Lower lobe of right lung (tissue), 2 donors: ENCODE measurements around the gene MSMO1. TPM values are rescaled to one million over a fixed set of nuclear protein-coding genes. Genes with fewer than 3 reads are reported as not detected.

Source experiments
- ATAC-seq, 2 donors: fragments of 200-7000 bp; cut with Tn5 transposase; one replicate each; pipeline ENCODE4 v1.9.1; 2020 to 2022; ENCODE audit warnings: mild to moderate bottlenecking in 2 of 2, moderate library complexity in 2 of 2
- DNase-seq: peaks from one replicate; pipeline ENCODE4 v3.0.0-alpha.2; 2020
- H3K27ac ChIP-seq: fragments of 200-600 bp; one replicate; pipeline ENCODE4 v1.8.0; 2022
- H3K27me3 ChIP-seq: fragments of 200-600 bp; one replicate; pipeline ENCODE4 v1.8.0; 2022; ENCODE audit warnings: low read depth
- H3K36me3 ChIP-seq: fragments of 200-600 bp; one replicate; pipeline ENCODE4 v1.8.0; 2022; ENCODE audit warnings: mild to moderate bottlenecking
- H3K4me1 ChIP-seq: fragments of 200-600 bp; one replicate; pipeline ENCODE4 v1.8.0; 2022
- H3K4me3 ChIP-seq: fragments of 200-600 bp; one replicate; pipeline ENCODE4 v1.8.0; 2022; ENCODE audit warnings: mild to moderate bottlenecking
- H3K9me3 ChIP-seq: fragments of 200-600 bp; one replicate; pipeline ENCODE4 v1.8.0; 2022
- intact Hi-C: fragments of 100-400 bp; cut with DNase I; formaldehyde crosslinking; loops from one replicate; pipeline ENCODE4 v1.11.0; 2022
- total RNA-seq: library from RNA; stranded (reverse); fragmentation: NEBNext Ultra II Directional; extraction: Animal tissue kit (Norgen Biotek cat#: 25700); gene quantifications from one replicate; pipeline ENCODE4 v1.2.1, GENCODE V29; 2021
- TF ChIP-seq, protein P1 (sequence below): fragments of 200-600 bp; IDR thresholded peaks from one replicate; pipeline ENCODE4 v1.8.0; 2022; ENCODE audit warnings: antibody characterized with exemption, mild to moderate bottlenecking
- donor health status: DM: no; HTN: yes; CAD: no; lungs with severe emphysema.

The MSMO1 gene
- total RNA-seq, 1 donor from 2014 or later, result 138 TPM

DNA sequence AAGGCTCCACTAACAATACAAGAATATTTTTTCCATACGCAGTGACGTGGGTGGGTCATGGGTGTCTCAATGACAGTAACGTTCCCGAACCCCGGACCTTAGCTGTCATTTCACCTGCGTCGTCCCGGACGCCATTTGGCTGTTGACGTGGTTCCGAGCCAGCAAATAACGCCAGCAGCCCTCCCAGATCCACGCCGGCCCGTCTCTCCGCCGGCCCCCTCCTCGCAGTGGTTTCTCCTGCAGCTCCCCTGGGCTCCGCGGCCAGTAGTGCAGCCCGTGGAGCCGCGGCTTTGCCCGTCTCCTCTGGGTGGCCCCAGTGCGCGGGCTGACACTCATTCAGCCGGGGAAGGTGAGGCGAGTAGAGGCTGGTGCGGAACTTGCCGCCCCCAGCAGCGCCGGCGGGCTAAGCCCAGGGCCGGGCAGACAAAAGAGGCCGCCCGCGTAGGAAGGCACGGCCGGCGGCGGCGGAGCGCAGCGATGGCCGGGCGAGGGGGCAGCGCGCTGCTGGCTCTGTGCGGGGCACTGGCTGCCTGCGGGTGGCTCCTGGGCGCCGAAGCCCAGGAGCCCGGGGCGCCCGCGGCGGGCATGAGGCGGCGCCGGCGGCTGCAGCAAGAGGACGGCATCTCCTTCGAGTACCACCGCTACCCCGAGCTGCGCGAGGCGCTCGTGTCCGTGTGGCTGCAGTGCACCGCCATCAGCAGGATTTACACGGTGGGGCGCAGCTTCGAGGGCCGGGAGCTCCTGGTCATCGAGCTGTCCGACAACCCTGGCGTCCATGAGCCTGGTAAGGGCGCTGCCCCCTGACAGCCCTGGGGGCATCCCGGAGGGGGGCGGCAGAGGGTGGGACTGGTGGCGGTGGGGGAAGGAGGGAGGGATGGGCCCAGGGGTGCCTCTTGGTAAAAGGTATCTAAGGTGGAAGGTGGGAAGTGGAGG is 51.5 kb downstream of the MSMO1 start, which contains the start of gene CPE:
TSS of gene CPE (plus strand) at position 264 of the 933 bp plus-strand sequence. CDS start at position 478, 214 bp downstream.
- Histone ChIP-seq H3K27me3 (peaks cover 7% of the 10 kb centered on the region), H3K27ac (peak within 1 kb of the TSS; percentile 27), H3K4me3 (peak within 1 kb of the TSS; percentile 55), H3K4me1 (no peaks in the 10 kb centered on the region), H3K9me3 (no peaks in the 10 kb centered on the region), H3K36me3 (no peaks in the 10 kb centered on the region)
- TF ChIP-seq, protein P1, sequence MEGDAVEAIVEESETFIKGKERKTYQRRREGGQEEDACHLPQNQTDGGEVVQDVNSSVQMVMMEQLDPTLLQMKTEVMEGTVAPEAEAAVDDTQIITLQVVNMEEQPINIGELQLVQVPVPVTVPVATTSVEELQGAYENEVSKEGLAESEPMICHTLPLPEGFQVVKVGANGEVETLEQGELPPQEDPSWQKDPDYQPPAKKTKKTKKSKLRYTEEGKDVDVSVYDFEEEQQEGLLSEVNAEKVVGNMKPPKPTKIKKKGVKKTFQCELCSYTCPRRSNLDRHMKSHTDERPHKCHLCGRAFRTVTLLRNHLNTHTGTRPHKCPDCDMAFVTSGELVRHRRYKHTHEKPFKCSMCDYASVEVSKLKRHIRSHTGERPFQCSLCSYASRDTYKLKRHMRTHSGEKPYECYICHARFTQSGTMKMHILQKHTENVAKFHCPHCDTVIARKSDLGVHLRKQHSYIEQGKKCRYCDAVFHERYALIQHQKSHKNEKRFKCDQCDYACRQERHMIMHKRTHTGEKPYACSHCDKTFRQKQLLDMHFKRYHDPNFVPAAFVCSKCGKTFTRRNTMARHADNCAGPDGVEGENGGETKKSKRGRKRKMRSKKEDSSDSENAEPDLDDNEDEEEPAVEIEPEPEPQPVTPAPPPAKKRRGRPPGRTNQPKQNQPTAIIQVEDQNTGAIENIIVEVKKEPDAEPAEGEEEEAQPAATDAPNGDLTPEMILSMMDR, result peak; percentile 46
- intact Hi-C loops, result no loop called here
- ATAC-seq (peak; percentile 98 to 99), DNase-seq (peak; percentile 82)

DNA sequence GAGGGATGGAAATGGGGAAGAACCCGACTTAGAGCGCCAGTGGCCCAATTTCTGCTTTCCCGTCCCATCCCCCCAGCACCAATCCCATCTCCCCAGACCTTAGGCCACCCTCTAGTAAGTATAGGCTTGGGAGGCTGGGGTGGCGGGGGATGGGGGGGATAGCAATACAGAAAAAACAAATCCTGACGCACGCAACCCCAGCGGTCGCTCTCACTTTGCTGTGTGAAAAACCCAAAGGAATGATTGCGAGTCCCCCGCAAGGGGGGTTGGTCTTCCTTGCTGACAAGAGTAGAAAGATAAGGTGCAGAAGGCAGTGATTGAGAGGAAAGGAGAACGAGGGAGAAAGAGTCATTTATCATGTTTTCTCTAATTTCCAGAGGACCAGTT is 52.2 kb downstream of the MSMO1 start:
- Histone ChIP-seq H3K4me1 (no peaks in the 10 kb centered on the region), H3K27ac (no peak overlapping the region), H3K36me3 (no peaks in the 10 kb centered on the region), H3K27me3 (peaks cover 7% of the 10 kb centered on the region), H3K4me3 (peak overlapping the region; percentile 55), H3K9me3 (no peaks in the 10 kb centered on the region)
- TF ChIP-seq, protein P1, result no peak
- intact Hi-C loops, result no loop called here
- ATAC-seq (peak in 1 of 2 donors; percentile 9), DNase-seq (no peak)

DNA sequence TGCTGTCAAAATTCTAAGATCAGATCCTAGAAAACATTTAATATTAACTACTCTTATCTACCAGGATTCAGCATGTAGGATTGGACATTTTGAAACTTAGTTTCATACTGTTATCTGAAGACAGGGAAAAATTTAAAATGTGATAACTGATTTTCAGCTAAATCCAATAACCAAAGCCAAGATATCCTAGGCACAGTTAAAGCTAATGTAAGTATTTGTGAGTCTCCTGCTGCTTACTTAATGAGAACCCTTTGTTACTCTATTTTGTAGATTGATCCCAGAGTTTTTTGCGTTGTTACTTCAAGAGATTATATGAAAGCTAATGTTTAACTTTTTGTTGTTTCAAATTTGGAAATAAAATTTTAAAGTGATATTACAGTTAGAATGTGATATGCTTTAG is 53.3 kb downstream of the MSMO1 start:
- TF ChIP-seq, protein P1, result no peak
- Histone ChIP-seq H3K27me3 (peaks cover 7% of the 10 kb centered on the region), H3K36me3 (no peaks in the 10 kb centered on the region), H3K27ac (no peak overlapping the region), H3K4me3 (no peak overlapping the region), H3K9me3 (no peaks in the 10 kb centered on the region), H3K4me1 (no peaks in the 10 kb centered on the region)
- intact Hi-C loops, result no loop called here
- ATAC-seq (no peak), DNase-seq (no peak)

DNA sequence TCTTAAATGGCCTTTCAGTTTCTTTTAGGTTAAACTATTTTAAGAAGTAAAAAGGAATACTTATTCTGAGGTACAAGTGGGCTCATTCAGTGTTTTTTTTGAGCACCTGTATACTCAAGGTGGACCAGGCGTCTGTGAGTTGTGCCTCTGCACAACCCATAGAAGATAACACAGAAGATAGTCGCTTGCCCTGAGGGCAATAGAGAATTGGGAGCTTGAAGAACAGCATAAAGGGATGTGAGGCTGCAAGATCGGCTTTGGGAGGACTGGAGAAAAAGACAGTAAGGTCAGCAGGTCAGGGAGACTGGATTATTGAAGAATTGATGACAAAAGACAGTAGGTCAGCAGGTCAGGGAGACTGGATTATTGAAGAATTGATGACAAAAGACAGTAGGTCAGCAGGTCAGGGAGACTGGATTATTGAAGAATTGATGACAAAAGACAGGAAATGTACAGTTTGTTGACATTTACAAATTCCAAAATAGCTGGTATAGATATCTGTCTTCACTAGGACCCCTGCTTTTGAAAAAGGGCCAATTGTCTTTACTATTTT is 54.4 kb downstream of the MSMO1 start:
- DNase-seq (no peak), ATAC-seq (no peak)
- Histone ChIP-seq H3K27ac (no peak overlapping the region), H3K9me3 (no peaks in the 10 kb centered on the region), H3K4me1 (no peaks in the 10 kb centered on the region), H3K27me3 (peaks cover 7% of the 10 kb centered on the region), H3K36me3 (no peaks in the 10 kb centered on the region), H3K4me3 (no peak overlapping the region)
- TF ChIP-seq, protein P1, result no peak
- intact Hi-C loops, result no loop called here

DNA sequence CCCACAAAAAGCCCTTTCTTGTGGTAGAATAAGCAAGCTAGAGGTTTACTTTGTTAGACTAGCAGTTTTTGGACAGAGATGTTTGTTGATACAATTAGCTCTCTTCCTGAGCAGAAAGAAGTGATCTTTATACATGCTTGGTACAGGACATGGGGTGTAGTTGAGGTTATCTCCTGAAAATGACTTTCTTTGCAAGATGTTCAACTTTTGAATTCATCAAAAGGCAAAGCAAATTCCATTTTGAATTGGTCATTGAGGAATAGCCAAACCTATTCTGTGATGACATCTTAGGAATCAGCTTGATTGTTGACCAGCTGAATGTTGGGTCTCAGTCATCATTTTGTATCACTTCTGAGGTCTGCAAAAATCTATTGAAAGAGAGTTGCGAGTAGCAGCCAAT is 55.2 kb downstream of the MSMO1 start:
- Histone ChIP-seq H3K27ac (no peak overlapping the region), H3K9me3 (no peaks in the 10 kb centered on the region), H3K4me1 (no peaks in the 10 kb centered on the region), H3K27me3 (peaks cover 7% of the 10 kb centered on the region), H3K4me3 (no peak overlapping the region), H3K36me3 (no peaks in the 10 kb centered on the region)
- intact Hi-C loops, result no loop called here
- DNase-seq (no peak), ATAC-seq (no peak)
- TF ChIP-seq, protein P1, result no peak
